K562 (cell line): ENCODE results near the gene HOMEZ. TPM values are rescaled to one million over a fixed set of nuclear protein-coding genes. Genes with fewer than 3 reads are reported as not detected.
A peak's percentile ranks its signal among the peaks of the same experiment; 100 is the strongest.

Experiments
- BCOR ChIP-seq: fragments of 450-650 bp; IDR thresholded peaks from 2 replicates; pipeline ENCODE4 v1.6.1; 2016
- CC2D1A ChIP-seq: fragments of 450-650 bp; IDR thresholded peaks from 2 replicates; pipeline ENCODE4 v1.6.1; 2017; ENCODE audit warnings: mild to moderate bottlenecking
- CEBPB ChIP-seq: fragments of 450-650 bp; IDR thresholded peaks from 2 replicates; pipeline ENCODE4 v1.6.1; 2016; ENCODE audit warnings: missing genetic modification characterization, missing compliant biosample characterization
- CREB5 ChIP-seq: fragments of 250-450 bp; sonication (Bioruptor Pico); IDR thresholded peaks from 2 replicates; pipeline ENCODE4 v1.5.0; 2020; ENCODE audit warnings: mild to moderate bottlenecking
- EGR1 ChIP-seq: fragments of 450-650 bp; conservative IDR thresholded peaks from 2 replicates; pipeline ENCODE4 v1.6.1; 2017; ENCODE audit warnings: mild to moderate bottlenecking
- HIVEP1 ChIP-seq: fragments of 250-450 bp; sonication (Bioruptor Pico); IDR thresholded peaks from 2 replicates; pipeline ENCODE4 v1.4.0; 2020; ENCODE audit warnings: mild to moderate bottlenecking
- KAT8 ChIP-seq: fragments of 450-650 bp; IDR thresholded peaks from 2 replicates; pipeline ENCODE4 v1.6.1; 2016; ENCODE audit warnings: low read depth, mild to moderate bottlenecking
- MAZ ChIP-seq, 2 experiments: fragments of 450-650 bp in 1 of 2; sonication (generic) in 1 of 2; formaldehyde crosslinking; IDR thresholded peaks in 1 of 2; conservative IDR thresholded peaks in 1 of 2; 2 replicates each; pipeline versions ENCODE4 v1.4.0 to v1.5.0; 2020; ENCODE audit warnings: mild to moderate bottlenecking in 1 of 2, missing genetic modification reagents in 1 of 2
- NFXL1 ChIP-seq: fragments of 450-650 bp; formaldehyde crosslinking; IDR thresholded peaks from 2 replicates; pipeline ENCODE4 v1.4.0; 2021; ENCODE audit warnings: mild to moderate bottlenecking
- PPARD ChIP-seq: fragments of 250-450 bp; sonication (Bioruptor Pico); IDR thresholded peaks from 2 replicates; pipeline ENCODE4 v1.8.0; 2022; ENCODE audit warnings: inconsistent platforms, mild to moderate bottlenecking, moderate library complexity
- RFX1 ChIP-seq: fragments of 450-650 bp; IDR thresholded peaks from 2 replicates; pipeline ENCODE4 v1.6.1; 2016; ENCODE audit warnings: mild to moderate bottlenecking, moderate library complexity
- SMARCA5 ChIP-seq: fragments of 450-650 bp; IDR thresholded peaks from 2 replicates; pipeline ENCODE4 v1.6.1; 2016
- WHSC1 ChIP-seq: IDR thresholded peaks from one replicate; pipeline ENCODE4 v1.6.1; 2012; ENCODE audit warnings: low read length, control low read depth, inconsistent platforms
- ZNF518B ChIP-seq: fragments of 250-450 bp; sonication (Bioruptor Pico); IDR thresholded peaks from 2 replicates; pipeline ENCODE4 v1.5.0; 2021; ENCODE audit warnings: mild to moderate bottlenecking, moderate library complexity
- polyA plus RNA-seq, 8 experiments: library from polyadenylated mRNA; depleted of rRNA in 4 of 8; stranded (reverse) in 5 of 8; unstranded in 3 of 8; fragments of >200 nt; fragmentation: Nextera tagmentation in 2 of 8; fragmentation: Illumina TruSeq in 1 of 8; extraction: Ambion mirVana in 2 of 8; extraction: Trizol in 1 of 8; gene quantifications; 2 replicates each; pipeline versions ENCODE4 v1.2.1 to v1.2.3, GENCODE V29; 2011 to 2014; ENCODE audit warnings: inconsistent platforms in 1 of 8, missing spikeins in 1 of 8
- total RNA-seq, 7 experiments: library from RNA; depleted of rRNA in 6 of 7; stranded (reverse); fragments of >200 nt in 6 of 7; fragmentation: Illumina TruSeq in 2 of 7; extraction: Trizol in 2 of 7; gene quantifications; 2 replicates each; pipeline versions ENCODE4 v1.2.1 to v1.2.3, GENCODE V29; 2011 to 2021; ENCODE audit warnings: low replicate concordance in 1 of 7
- TF ChIP-seq, protein P1 (sequence below), 2 experiments: fragments of 450-650 bp; formaldehyde crosslinking in 1 of 2; IDR thresholded peaks; 2 replicates each; pipeline versions ENCODE4 v1.4.0 to v1.6.1; 2014 to 2020; ENCODE audit warnings: mild to moderate bottlenecking in 2 of 2, borderline replicate concordance in 1 of 2, low read depth in 1 of 2

The HOMEZ gene
- total and polyA plus RNA-seq, 9 of the 15 experiments (the other 6 are each of a cell fraction or from before 2014, with no cell fraction given) = 3.0 to 30.2 (median 16.9) TPM

DNA sequence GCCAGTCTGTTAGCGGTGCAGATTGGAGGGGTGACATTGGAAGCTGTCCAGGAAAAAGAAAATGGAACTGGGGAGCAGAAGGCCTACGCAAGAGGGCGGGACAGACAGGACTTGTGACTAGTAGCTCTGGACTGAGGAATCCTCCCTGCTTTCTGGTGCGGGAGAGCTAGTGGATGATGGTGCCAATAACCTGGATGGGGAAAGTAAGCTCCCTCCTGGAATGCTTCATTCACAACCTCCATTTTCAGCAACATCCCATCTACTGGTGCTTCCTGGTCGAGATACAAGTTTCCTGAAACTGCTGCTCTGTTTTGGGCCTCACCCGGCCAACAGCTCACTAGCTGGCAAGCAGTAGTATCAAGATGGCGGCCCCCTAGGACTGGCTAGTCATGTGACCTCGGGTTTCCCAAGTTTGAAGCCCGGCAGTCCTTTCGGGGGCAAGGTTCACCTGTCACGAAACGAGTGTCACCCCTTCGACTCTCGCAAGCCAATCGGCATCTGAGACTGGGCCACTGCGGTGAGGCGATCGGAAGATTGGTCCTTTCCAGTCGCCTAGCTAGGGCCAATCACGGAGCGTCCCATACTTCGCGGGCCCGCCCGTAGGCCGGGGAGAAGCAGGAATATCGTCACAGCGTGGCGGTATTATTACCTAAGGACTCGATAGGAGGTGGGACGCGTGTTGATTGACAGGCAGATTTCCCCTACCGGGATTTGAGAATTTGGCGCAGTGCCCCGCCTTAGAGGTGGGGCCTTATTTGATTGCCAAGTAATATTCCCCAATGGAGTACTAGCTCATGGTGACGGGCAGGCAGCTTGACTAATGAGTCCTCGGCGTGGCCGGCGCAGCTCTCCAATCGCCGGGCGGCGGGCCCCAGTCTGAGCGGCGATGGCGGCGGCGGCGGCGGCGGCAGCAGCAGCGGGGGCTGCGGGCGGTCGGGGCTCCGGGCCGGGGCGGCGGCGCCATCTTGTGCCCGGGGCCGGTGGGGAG lies 34.9 kb upstream of the HOMEZ start, which contains the start of gene PABPN1 (continued):
- peak; percentile 89 for TF ChIP-seq CEBPB (tag)
- 0 out of 2 replicates have a peak, but pooled peaks have one; percentile 2 for TF ChIP-seq EGR1
- no peak for TF ChIP-seq HIVEP1 (CRISPR knock-in tag)
- TF ChIP-seq, protein P1, sequence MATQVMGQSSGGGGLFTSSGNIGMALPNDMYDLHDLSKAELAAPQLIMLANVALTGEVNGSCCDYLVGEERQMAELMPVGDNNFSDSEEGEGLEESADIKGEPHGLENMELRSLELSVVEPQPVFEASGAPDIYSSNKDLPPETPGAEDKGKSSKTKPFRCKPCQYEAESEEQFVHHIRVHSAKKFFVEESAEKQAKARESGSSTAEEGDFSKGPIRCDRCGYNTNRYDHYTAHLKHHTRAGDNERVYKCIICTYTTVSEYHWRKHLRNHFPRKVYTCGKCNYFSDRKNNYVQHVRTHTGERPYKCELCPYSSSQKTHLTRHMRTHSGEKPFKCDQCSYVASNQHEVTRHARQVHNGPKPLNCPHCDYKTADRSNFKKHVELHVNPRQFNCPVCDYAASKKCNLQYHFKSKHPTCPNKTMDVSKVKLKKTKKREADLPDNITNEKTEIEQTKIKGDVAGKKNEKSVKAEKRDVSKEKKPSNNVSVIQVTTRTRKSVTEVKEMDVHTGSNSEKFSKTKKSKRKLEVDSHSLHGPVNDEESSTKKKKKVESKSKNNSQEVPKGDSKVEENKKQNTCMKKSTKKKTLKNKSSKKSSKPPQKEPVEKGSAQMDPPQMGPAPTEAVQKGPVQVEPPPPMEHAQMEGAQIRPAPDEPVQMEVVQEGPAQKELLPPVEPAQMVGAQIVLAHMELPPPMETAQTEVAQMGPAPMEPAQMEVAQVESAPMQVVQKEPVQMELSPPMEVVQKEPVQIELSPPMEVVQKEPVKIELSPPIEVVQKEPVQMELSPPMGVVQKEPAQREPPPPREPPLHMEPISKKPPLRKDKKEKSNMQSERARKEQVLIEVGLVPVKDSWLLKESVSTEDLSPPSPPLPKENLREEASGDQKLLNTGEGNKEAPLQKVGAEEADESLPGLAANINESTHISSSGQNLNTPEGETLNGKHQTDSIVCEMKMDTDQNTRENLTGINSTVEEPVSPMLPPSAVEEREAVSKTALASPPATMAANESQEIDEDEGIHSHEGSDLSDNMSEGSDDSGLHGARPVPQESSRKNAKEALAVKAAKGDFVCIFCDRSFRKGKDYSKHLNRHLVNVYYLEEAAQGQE (IDR thresholded peaks at IDR 0.05; ENCODE audit: borderline replicate concordance) = peak; percentile 66
- TF ChIP-seq, protein P1 (CRISPR knock-in tag; IDR thresholded peaks at IDR 0.05; ENCODE audit: low read depth) = peak; percentile 78; the same call in 1 of the 2 replicates
- TF ChIP-seq NFXL1 = no peak
- no peak for TF ChIP-seq ZNF518B (CRISPR knock-in tag)
- 0 out of 2 replicates have a peak, but pooled peaks have one; percentile 22 for TF ChIP-seq SMARCA5
- no peak for TF ChIP-seq BCOR
- peak; percentile 85 for TF ChIP-seq RFX1
- peak; percentile 84 for TF ChIP-seq CC2D1A
- TF ChIP-seq CREB5 (CRISPR knock-in tag) = no peak
- TF ChIP-seq WHSC1 = no peak
- no peak for TF ChIP-seq PPARD
- peak; percentile 90 for TF ChIP-seq KAT8
- peak; percentile 35 to 75; a peak in 2 of 4 replicates for TF ChIP-seq MAZ (CRISPR knock-in tag; conservative IDR thresholded peaks at IDR 0.05 in 1 of 2, IDR thresholded peaks at IDR 0.05 in 1 of 2)
